Astrocyte (in vitro differentiated cells and primary cell): ENCODE results near the gene RBFOX2. TPM values are rescaled to one million over a fixed set of nuclear protein-coding genes. Genes with fewer than 3 reads are reported as not detected.

Source experiments
- DNase-seq: peaks from one replicate; pipeline ENCODE4 v3.0.0-alpha.2; 2010; ENCODE audit warnings: low read depth
- FAIRE-seq: peaks from 2 replicates; lab custom pipeline; 2011; peaks lifted over from hg19 to GRCh38; lab: Jason Lieb, UNC
- H2AFZ ChIP-seq: 2 replicates; pipeline ENCODE4 v1.6.0; 2012; ENCODE audit warnings: low read depth, low read length, inconsistent platforms
- H3K27ac ChIP-seq: 2 replicates; pipeline ENCODE4 v1.5.1; 2011; ENCODE audit warnings: low read depth, low read length, inconsistent platforms
- H3K27me3 ChIP-seq: 2 replicates; pipeline ENCODE4 v1.6.0; 2011; ENCODE audit warnings: low read length, inconsistent platforms; ENCODE audit not compliant: insufficient read depth
- H3K36me3 ChIP-seq: 2 replicates; pipeline ENCODE4 v1.5.1; 2011; ENCODE audit warnings: low read length, inconsistent platforms; ENCODE audit not compliant: insufficient read depth
- H3K4me1 ChIP-seq: 2 replicates; pipeline ENCODE4 v1.5.1; 2011; ENCODE audit warnings: low read length, inconsistent platforms; ENCODE audit not compliant: insufficient read depth
- H3K4me2 ChIP-seq: 2 replicates; pipeline ENCODE4 v1.6.0; 2012; ENCODE audit warnings: low read length, inconsistent platforms
- H3K4me3 ChIP-seq: 2 replicates; pipeline ENCODE4 v1.5.1; 2011; ENCODE audit warnings: low read depth, mild to moderate bottlenecking, low read length, inconsistent platforms; ENCODE audit not compliant: insufficient read depth
- H3K79me2 ChIP-seq: 2 replicates; pipeline ENCODE4 v1.6.0; 2012; ENCODE audit warnings: mild to moderate bottlenecking, low read length, inconsistent platforms; ENCODE audit not compliant: insufficient read depth
- H3K9ac ChIP-seq: 2 replicates; pipeline ENCODE4 v1.6.0; 2012; ENCODE audit warnings: mild to moderate bottlenecking, low read length, inconsistent platforms
- H3K9me3 ChIP-seq: 2 replicates; pipeline ENCODE4 v1.5.1; 2012; ENCODE audit warnings: low read depth, mild to moderate bottlenecking, low read length, inconsistent platforms; ENCODE audit not compliant: insufficient read depth
- H4K20me1 ChIP-seq: 2 replicates; pipeline ENCODE4 v1.6.0; 2012; ENCODE audit warnings: low read length, inconsistent platforms; ENCODE audit not compliant: insufficient read depth
- H3K27ac Mint-ChIP-seq: one replicate; pipeline ENCODE4 v1.8.0; 2021; ENCODE audit warnings: mild to moderate bottlenecking, mixed read lengths; ENCODE audit not compliant: unreplicated experiment
- H3K27me3 Mint-ChIP-seq: one replicate; pipeline ENCODE4 v1.8.0; 2021; ENCODE audit warnings: low read depth, mixed read lengths; ENCODE audit not compliant: unreplicated experiment
- H3K36me3 Mint-ChIP-seq: one replicate; pipeline ENCODE4 v1.8.0; 2021; ENCODE audit warnings: low read depth, mixed read lengths; ENCODE audit not compliant: unreplicated experiment
- H3K4me1 Mint-ChIP-seq: one replicate; pipeline ENCODE4 v1.8.0; 2021; ENCODE audit warnings: low read depth, mixed read lengths; ENCODE audit not compliant: unreplicated experiment
- H3K4me3 Mint-ChIP-seq: one replicate; pipeline ENCODE4 v1.8.0; 2021; ENCODE audit warnings: mild to moderate bottlenecking, moderate library complexity, mixed read lengths; ENCODE audit not compliant: unreplicated experiment
- H3K9me3 Mint-ChIP-seq: one replicate; pipeline ENCODE4 v1.8.0; 2021; ENCODE audit warnings: mild to moderate bottlenecking, mixed read lengths; ENCODE audit not compliant: unreplicated experiment
- CTCF ChIP-seq: IDR thresholded peaks from 2 replicates; pipeline ENCODE4 v1.5.1; 2011; ENCODE audit warnings: low read depth, mild to moderate bottlenecking, inconsistent platforms, low read length, moderate library complexity; ENCODE audit not compliant: insufficient read depth
- EZH2 ChIP-seq: IDR thresholded peaks from 2 replicates; pipeline ENCODE4 v1.6.1; 2012; ENCODE audit warnings: mild to moderate bottlenecking, low read length, inconsistent platforms; ENCODE audit not compliant: insufficient read depth
- total RNA-seq: library from RNA; stranded (reverse); gene quantifications from 2 replicates; pipeline ENCODE4 v1.2.1, GENCODE V29; 2021

RBFOX2 gene
- total RNA-seq, 1 donor from 2014 or later: 169 TPM

- H2AFZ ChIP-seq: no peak overlapping the region
- Mint-ChIP-seq H3K27ac (no peak overlapping the region), H3K27me3 (no peaks in the 10 kb centered on the region), H3K4me3 (no peak overlapping the region), H3K9me3 (no peaks in the 10 kb centered on the region), H3K36me3 (no peaks in the 10 kb centered on the region), H3K4me1 (peaks cover 12% of the 10 kb centered on the region)
- no peak overlapping the region for H3K4me3 ChIP-seq
- H4K20me1 ChIP-seq: peaks cover 37% of the 10 kb centered on the region
- TF ChIP-seq CTCF (no peak), EZH2 (no peak)
- peaks cover 56% of the 10 kb centered on the region for H3K79me2 ChIP-seq
- H3K4me2 ChIP-seq: no peak overlapping the region
- no peak overlapping the region for H3K9ac ChIP-seq
- H3K27ac ChIP-seq: no peak overlapping the region
- DNase-seq (no peak), FAIRE-seq (no peak)
- H3K9me3 ChIP-seq: no peaks in the 10 kb centered on the region
- H3K27me3 ChIP-seq: no peaks in the 10 kb centered on the region
- H3K4me1 ChIP-seq: peaks cover 16% of the 10 kb centered on the region
- H3K36me3 ChIP-seq: no peaks in the 10 kb centered on the region
Observed at GRCh38 chr22:35841907-35842518, 186.6 kb downstream of the RBFOX2 start.

GRCh38 chr22:35840302-35840739 lies 188.3 kb downstream of the RBFOX2 start:
- no peaks in the 10 kb centered on the region for H3K36me3 Mint-ChIP-seq
- no peaks in the 10 kb centered on the region for H3K9me3 Mint-ChIP-seq
- TF ChIP-seq EZH2 (no peak), CTCF (no peak)
- H3K4me1 ChIP-seq: peaks cover 22% of the 10 kb centered on the region
- peak overlapping the region; percentile 97 for H3K4me3 Mint-ChIP-seq
- peak overlapping the region; percentile 37 for H2AFZ ChIP-seq
- H3K36me3 ChIP-seq: no peaks in the 10 kb centered on the region
- H3K27me3 Mint-ChIP-seq: no peaks in the 10 kb centered on the region
- FAIRE-seq (peak; percentile 67), DNase-seq (peak; percentile 98)
- peak overlapping the region; percentile 100 for H3K4me2 ChIP-seq
- no peaks in the 10 kb centered on the region for H3K9me3 ChIP-seq
- H3K27ac Mint-ChIP-seq: peak overlapping the region; percentile 63
- H3K27me3 ChIP-seq: no peaks in the 10 kb centered on the region
- peaks cover 42% of the 10 kb centered on the region for H4K20me1 ChIP-seq
- peaks cover 18% of the 10 kb centered on the region for H3K4me1 Mint-ChIP-seq
- H3K27ac ChIP-seq: peak overlapping the region; percentile 81
- H3K9ac ChIP-seq: peak overlapping the region; percentile 91
- H3K4me3 ChIP-seq: peak overlapping the region; percentile 92
- peaks cover 67% of the 10 kb centered on the region for H3K79me2 ChIP-seq

GRCh38 chr22:35839841-35840301 lies 188.8 kb downstream of the RBFOX2 start:
- H2AFZ ChIP-seq: peak overlapping the region; percentile 37
- no peaks in the 10 kb centered on the region for H3K9me3 Mint-ChIP-seq
- no peaks in the 10 kb centered on the region for H3K27me3 ChIP-seq
- H3K4me1 Mint-ChIP-seq: peaks cover 23% of the 10 kb centered on the region
- H3K27ac Mint-ChIP-seq: peak overlapping the region; percentile 63
- peaks cover 69% of the 10 kb centered on the region for H3K79me2 ChIP-seq
- peak overlapping the region; percentile 100 for H3K4me2 ChIP-seq
- no peaks in the 10 kb centered on the region for H3K9me3 ChIP-seq
- H3K9ac ChIP-seq: peak overlapping the region; percentile 91
- H3K27me3 Mint-ChIP-seq: no peaks in the 10 kb centered on the region
- H3K27ac ChIP-seq: peak overlapping the region; percentile 81
- H3K4me3 Mint-ChIP-seq: peak overlapping the region; percentile 97
- no peaks in the 10 kb centered on the region for H3K36me3 Mint-ChIP-seq
- FAIRE-seq (peak; percentile 82), DNase-seq (peak; percentile 20)
- H3K36me3 ChIP-seq: no peaks in the 10 kb centered on the region
- H4K20me1 ChIP-seq: peaks cover 43% of the 10 kb centered on the region
- H3K4me1 ChIP-seq: peaks cover 27% of the 10 kb centered on the region
- H3K4me3 ChIP-seq: peak overlapping the region; percentile 92
- TF ChIP-seq EZH2: no peak
- TF ChIP-seq CTCF: no peak
